Endothelial cell of umbilical vein (primary cell): ENCODE data around the gene DYNC2LI1.

Experiments
- CTCF ChIP-seq, 2 donors: IDR thresholded peaks; 1 replicate in 1 of 2; 2 replicates in 1 of 2; pipeline ENCODE4 v1.5.1; 2011; ENCODE audit warnings: low read length in 2 of 2, mild to moderate bottlenecking in 2 of 2, moderate library complexity in 2 of 2, control low read depth in 1 of 2, inconsistent platforms in 1 of 2, low read depth in 1 of 2; ENCODE audit not compliant: insufficient read depth in 1 of 2; ENCODE audit errors: extremely low read depth in 1 of 2
- MAX ChIP-seq: IDR thresholded peaks from 2 replicates; pipeline ENCODE4 v1.6.1; 2011; ENCODE audit not compliant: insufficient read depth, insufficient read length
- MYC ChIP-seq: IDR thresholded peaks from one replicate; pipeline ENCODE4 v1.6.1; 2011; ENCODE audit warnings: mild to moderate bottlenecking, low read depth, low read length

- TF ChIP-seq MAX: no peak
- no peak for TF ChIP-seq MYC
- TF ChIP-seq CTCF (IDR thresholded peaks at IDR 0.05; ENCODE audit: extremely low read depth in 1 of 2, insufficient read depth in 1 of 2, low read depth in 1 of 2, low read length in 2 of 2): no peak
Measured at GRCh38 chr2:43731211-43731610, 42.6 kb upstream of the DYNC2LI1 start.
